SK-N-MC (cell line): ENCODE measurements around the gene ZNF585A.

Experiments used
- EZH2 ChIP-seq: fragments of 200-600 bp; sonication (generic); IDR thresholded peaks from one replicate; pipeline ENCODE4 v1.6.1; 2017; ENCODE audit warnings: antibody characterized with exemption
- POLR2AphosphoS5 ChIP-seq: IDR thresholded peaks from 2 replicates; pipeline ENCODE4 v1.6.1; 2012; ENCODE audit warnings: mild to moderate bottlenecking, low read depth, low read length, borderline replicate concordance

DNA sequence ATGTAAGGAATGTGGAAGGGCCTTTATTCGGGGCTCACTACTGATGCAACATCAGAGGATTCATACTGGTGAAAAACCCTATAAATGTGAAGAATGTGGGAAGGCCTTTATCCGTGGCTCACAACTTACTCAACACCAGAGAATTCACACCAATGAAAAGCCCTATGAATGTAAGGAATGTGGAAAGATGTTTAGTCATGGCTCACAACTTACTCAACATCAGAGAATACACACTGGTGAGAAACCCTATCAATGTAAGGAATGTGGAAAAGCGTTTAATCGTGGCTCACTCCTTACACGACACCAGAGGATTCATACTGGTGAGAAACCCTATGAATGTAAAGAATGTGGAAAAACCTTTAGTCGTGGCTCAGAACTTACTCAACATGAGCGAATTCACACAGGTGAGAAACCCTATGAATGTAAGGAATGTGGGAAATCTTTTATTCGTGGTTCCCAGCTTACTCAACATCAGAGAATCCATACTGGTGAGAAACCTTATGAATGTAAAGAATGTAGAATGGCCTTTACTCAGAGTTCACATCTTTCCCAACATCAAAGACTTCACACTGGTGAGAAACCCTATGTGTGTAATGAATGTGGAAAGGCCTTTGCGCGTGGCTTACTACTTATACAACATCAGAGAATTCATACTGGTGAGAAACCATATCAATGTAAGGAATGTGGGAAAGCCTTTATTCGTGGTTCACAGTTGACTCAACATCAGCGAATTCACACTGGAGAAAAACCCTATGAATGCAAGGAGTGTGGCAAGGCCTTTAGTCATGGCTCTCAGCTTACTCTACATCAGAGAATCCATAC lies 44.3 kb downstream of the ZNF585A start:
- TF ChIP-seq POLR2AphosphoS5 (no peak), EZH2 (no peak)
